GM03348 (cell line): ENCODE results near the gene CATSPER1.

Experiments used
- DNase-seq: peaks from one replicate; pipeline ENCODE4 v3.0.0; 2012; ENCODE audit warnings: low spot score

The CATSPER1 gene

GRCh38 chr11:65968600-65969482, 57.4 kb downstream of the CATSPER1 start:
- DNase-seq, result no peak

- no peak for DNase-seq
Observed at GRCh38 chr11:65967329-65967934, 58.8 kb downstream of the CATSPER1 start.
